K562 (cell line): Measurements from ENCODE around the gene MRPS15. TPM values are rescaled to one million over a fixed set of nuclear protein-coding genes. Genes with fewer than 3 reads are reported as not detected.
A peak's percentile ranks its signal among the peaks of the same experiment; 100 is the strongest.

Experiments used
- ADNP ChIP-seq: fragments of 200-800 bp; sonication (Bioruptor generic); IDR thresholded peaks from 2 replicates; pipeline ENCODE4 v1.6.1; 2016; ENCODE audit warnings: missing genetic modification characterization, missing compliant biosample characterization
- CEBPB ChIP-seq: fragments of 450-650 bp; IDR thresholded peaks from 2 replicates; pipeline ENCODE4 v1.6.1; 2016; ENCODE audit warnings: missing genetic modification characterization, missing compliant biosample characterization
- CHD4 ChIP-seq: fragments of 200-600 bp; sonication (generic); IDR thresholded peaks from 3 replicates; pipeline ENCODE4 v1.6.1; 2012; ENCODE audit warnings: low read depth, mild to moderate bottlenecking, mixed read lengths, low read length, inconsistent platforms; ENCODE audit not compliant: insufficient read depth, insufficient replicate concordance, poor library complexity, severe bottlenecking
- CTCFL ChIP-seq: IDR thresholded peaks from 2 replicates; pipeline ENCODE4 v1.6.1; 2011; ENCODE audit warnings: borderline replicate concordance, low read depth, mild to moderate bottlenecking, moderate library complexity, low read length; ENCODE audit not compliant: insufficient read depth, poor library complexity, severe bottlenecking
- ERF ChIP-seq: fragments of 450-650 bp; formaldehyde crosslinking; IDR thresholded peaks from 2 replicates; pipeline ENCODE4 v1.4.0; 2020; ENCODE audit warnings: mild to moderate bottlenecking, mixed read lengths
- FIP1L1 ChIP-seq: fragments of 200-400 bp; formaldehyde crosslinking; IDR thresholded peaks from 2 replicates; pipeline ENCODE4 v1.6.1; 2018; ENCODE audit warnings: mild to moderate bottlenecking, low read depth, low read length; ENCODE audit not compliant: poor library complexity, severe bottlenecking
- GTF2E2 ChIP-seq: fragments of 200-800 bp; sonication (Bioruptor generic); IDR thresholded peaks from 2 replicates; pipeline ENCODE4 v1.6.1; 2016; ENCODE audit warnings: missing genetic modification characterization, missing compliant biosample characterization
- HMBOX1 ChIP-seq: sonication (generic); IDR thresholded peaks from 2 replicates; pipeline ENCODE4 v1.6.1; 2016
- KLF10 ChIP-seq: fragments of 250-450 bp; sonication (Bioruptor Pico); IDR thresholded peaks from 2 replicates; pipeline ENCODE4 v1.6.1; 2021; ENCODE audit warnings: matching md5 sums
- MED1 ChIP-seq: sonication (generic); formaldehyde crosslinking; IDR thresholded peaks from 2 replicates; pipeline ENCODE4 v1.8.1; 2023; ENCODE audit warnings: missing genetic modification reagents, borderline replicate concordance
- PCBP1 ChIP-seq: fragments of 200-400 bp; formaldehyde crosslinking; IDR thresholded peaks from 2 replicates; pipeline ENCODE4 v1.6.1; 2018; ENCODE audit warnings: mild to moderate bottlenecking, low read depth, low read length; ENCODE audit not compliant: poor library complexity, severe bottlenecking
- SIN3B ChIP-seq: fragments of 450-650 bp; IDR thresholded peaks from 2 replicates; pipeline ENCODE4 v1.6.1; 2017; ENCODE audit warnings: low read depth, mild to moderate bottlenecking, moderate library complexity
- SMARCE1 ChIP-seq: fragments of 450-650 bp; IDR thresholded peaks from 2 replicates; pipeline ENCODE4 v1.7.1; 2016; ENCODE audit warnings: mild to moderate bottlenecking
- TAL1 ChIP-seq: fragments of 450-650 bp; IDR thresholded peaks from 2 replicates; pipeline ENCODE4 v1.6.1; 2016; ENCODE audit warnings: mild to moderate bottlenecking
- TBP ChIP-seq: optimal IDR thresholded peaks from 2 replicates; pipeline ENCODE3; 2011; ENCODE audit warnings: low read depth, low read length, improper control_type of control experiment
- XRCC3 ChIP-seq: fragments of 450-650 bp; IDR thresholded peaks from 2 replicates; pipeline ENCODE4 v1.6.1; 2017; ENCODE audit warnings: mild to moderate bottlenecking, moderate library complexity
- ZNF695 ChIP-seq: fragments of 450-650 bp; formaldehyde crosslinking; IDR thresholded peaks from 2 replicates; pipeline ENCODE4 v1.4.0; 2020; ENCODE audit warnings: mild to moderate bottlenecking, moderate library complexity
- ZNF699 ChIP-seq: fragments of 250-450 bp; sonication (Bioruptor Pico); IDR thresholded peaks from 2 replicates; pipeline ENCODE4 v1.8.0; 2021; ENCODE audit warnings: mild to moderate bottlenecking, moderate library complexity; ENCODE audit not compliant: insufficient replicate concordance
- polyA plus RNA-seq, 8 experiments: library from polyadenylated mRNA; depleted of rRNA in 4 of 8; stranded (reverse) in 5 of 8; unstranded in 3 of 8; fragments of >200 nt; fragmentation: Nextera tagmentation in 2 of 8; fragmentation: Illumina TruSeq in 1 of 8; extraction: Ambion mirVana in 2 of 8; extraction: Trizol in 1 of 8; gene quantifications; 2 replicates each; pipeline versions ENCODE4 v1.2.1 to v1.2.3, GENCODE V29; 2011 to 2014; ENCODE audit warnings: inconsistent platforms in 1 of 8, missing spikeins in 1 of 8
- total RNA-seq, 7 experiments: library from RNA; depleted of rRNA in 6 of 7; stranded (reverse); fragments of >200 nt in 6 of 7; fragmentation: Illumina TruSeq in 2 of 7; extraction: Trizol in 2 of 7; gene quantifications; 2 replicates each; pipeline versions ENCODE4 v1.2.1 to v1.2.3, GENCODE V29; 2011 to 2021; ENCODE audit warnings: low replicate concordance in 1 of 7
- TF ChIP-seq, protein P1 (sequence below): fragments of 200-800 bp; sonication (Bioruptor generic); IDR thresholded peaks from 2 replicates; pipeline ENCODE4 v1.6.1; 2016; ENCODE audit warnings: missing genetic modification characterization, missing compliant biosample characterization
- TF ChIP-seq, protein P2 (sequence below): fragments of 450-650 bp; formaldehyde crosslinking; IDR thresholded peaks from 2 replicates; pipeline ENCODE4 v1.4.0; 2020; ENCODE audit warnings: mild to moderate bottlenecking, moderate library complexity

MRPS15 gene
- total and polyA plus RNA-seq, 9 of the 15 experiments (the other 6 are each of a cell fraction or from before 2014, with no cell fraction given): 62.9 to 286 (median 149) TPM

DNA sequence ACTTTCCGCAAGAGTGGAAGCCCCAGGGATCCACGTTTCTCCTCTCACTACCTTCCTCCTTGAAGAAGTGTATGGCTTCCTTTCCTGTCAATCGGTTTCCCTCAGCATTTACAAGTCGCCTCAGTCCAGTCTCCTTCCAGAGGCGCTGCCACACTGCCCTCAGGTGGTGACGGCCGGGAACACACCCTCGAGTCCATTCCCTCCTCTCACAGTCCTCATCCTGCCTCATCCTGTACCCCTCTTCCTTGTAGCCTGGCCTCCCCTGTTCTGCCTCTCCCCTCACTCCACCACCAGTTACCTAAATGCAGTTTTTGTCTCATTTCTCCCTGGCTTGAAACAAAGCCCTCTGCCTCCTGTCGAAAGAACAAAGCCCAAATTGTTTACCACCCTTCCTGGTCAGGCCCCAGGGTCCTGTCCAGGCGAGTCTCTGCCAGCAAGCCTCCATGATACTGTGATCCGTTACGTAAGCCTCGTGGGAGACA, 43.3 kb downstream of the MRPS15 start (continued):
- TF ChIP-seq TAL1 (no peak), SMARCE1 (no peak), MED1 (CRISPR knock-in tag) (no peak), KLF10 (CRISPR knock-in tag) (no peak), CTCFL (no peak), ERF (CRISPR knock-in tag) (no peak), HMBOX1 (peak; percentile 82; the same call in 1 of the 2 replicates), PCBP1 (no peak), CHD4 (no peak), SIN3B (no peak), FIP1L1 (no peak), ZNF699 (CRISPR knock-in tag) (no peak), CEBPB (no peak), TBP (no peak), GTF2E2 (tag) (no peak), ZNF695 (CRISPR knock-in tag) (no peak), XRCC3 (no peak), ADNP (tag) (no peak)
- TF ChIP-seq, protein P1, sequence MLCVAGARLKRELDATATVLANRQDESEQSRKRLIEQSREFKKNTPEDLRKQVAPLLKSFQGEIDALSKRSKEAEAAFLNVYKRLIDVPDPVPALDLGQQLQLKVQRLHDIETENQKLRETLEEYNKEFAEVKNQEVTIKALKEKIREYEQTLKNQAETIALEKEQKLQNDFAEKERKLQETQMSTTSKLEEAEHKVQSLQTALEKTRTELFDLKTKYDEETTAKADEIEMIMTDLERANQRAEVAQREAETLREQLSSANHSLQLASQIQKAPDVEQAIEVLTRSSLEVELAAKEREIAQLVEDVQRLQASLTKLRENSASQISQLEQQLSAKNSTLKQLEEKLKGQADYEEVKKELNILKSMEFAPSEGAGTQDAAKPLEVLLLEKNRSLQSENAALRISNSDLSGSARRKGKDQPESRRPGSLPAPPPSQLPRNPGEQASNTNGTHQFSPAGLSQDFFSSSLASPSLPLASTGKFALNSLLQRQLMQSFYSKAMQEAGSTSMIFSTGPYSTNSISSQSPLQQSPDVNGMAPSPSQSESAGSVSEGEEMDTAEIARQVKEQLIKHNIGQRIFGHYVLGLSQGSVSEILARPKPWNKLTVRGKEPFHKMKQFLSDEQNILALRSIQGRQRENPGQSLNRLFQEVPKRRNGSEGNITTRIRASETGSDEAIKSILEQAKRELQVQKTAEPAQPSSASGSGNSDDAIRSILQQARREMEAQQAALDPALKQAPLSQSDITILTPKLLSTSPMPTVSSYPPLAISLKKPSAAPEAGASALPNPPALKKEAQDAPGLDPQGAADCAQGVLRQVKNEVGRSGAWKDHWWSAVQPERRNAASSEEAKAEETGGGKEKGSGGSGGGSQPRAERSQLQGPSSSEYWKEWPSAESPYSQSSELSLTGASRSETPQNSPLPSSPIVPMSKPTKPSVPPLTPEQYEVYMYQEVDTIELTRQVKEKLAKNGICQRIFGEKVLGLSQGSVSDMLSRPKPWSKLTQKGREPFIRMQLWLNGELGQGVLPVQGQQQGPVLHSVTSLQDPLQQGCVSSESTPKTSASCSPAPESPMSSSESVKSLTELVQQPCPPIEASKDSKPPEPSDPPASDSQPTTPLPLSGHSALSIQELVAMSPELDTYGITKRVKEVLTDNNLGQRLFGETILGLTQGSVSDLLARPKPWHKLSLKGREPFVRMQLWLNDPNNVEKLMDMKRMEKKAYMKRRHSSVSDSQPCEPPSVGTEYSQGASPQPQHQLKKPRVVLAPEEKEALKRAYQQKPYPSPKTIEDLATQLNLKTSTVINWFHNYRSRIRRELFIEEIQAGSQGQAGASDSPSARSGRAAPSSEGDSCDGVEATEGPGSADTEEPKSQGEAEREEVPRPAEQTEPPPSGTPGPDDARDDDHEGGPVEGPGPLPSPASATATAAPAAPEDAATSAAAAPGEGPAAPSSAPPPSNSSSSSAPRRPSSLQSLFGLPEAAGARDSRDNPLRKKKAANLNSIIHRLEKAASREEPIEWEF (CRISPR knock-in tag): no peak
- TF ChIP-seq, protein P2, sequence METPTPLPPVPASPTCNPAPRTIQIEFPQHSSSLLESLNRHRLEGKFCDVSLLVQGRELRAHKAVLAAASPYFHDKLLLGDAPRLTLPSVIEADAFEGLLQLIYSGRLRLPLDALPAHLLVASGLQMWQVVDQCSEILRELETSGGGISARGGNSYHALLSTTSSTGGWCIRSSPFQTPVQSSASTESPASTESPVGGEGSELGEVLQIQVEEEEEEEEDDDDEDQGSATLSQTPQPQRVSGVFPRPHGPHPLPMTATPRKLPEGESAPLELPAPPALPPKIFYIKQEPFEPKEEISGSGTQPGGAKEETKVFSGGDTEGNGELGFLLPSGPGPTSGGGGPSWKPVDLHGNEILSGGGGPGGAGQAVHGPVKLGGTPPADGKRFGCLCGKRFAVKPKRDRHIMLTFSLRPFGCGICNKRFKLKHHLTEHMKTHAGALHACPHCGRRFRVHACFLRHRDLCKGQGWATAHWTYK: no peak
